ENCODE measurements around the gene CHRNG.

Gene CHRNG

DNA sequence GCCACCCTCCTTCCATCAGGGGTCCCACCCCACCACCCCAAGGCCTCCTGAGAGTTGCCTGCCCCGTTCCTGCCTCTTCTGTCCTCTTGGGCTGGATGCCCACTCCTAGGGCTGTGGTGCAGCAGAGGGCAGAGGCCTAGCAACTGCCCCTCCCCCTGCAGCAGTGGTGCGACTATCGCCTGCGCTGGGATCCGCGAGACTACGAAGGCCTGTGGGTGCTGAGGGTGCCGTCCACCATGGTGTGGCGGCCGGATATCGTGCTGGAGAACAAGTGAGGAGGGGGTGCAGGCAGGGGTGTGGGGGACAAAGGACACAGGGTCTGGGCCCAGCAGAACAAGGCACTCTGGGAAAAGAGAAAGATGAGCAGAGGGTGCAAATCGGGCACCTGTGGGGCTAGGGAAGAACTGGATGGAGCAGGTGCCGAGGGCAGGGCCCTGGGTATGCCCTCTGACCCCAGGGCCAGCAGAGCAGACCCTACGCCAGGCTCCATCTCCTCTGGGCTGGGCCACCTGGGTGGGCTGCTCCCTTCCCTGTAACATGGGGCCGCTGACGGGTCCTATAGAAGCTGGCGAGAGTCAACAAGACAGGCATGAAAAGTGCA, 1.0 kb downstream of the CHRNG start:
- DNase-seq (ENCODE audit: extremely low spot score), result no peak
- ChIA-PET CTCF (no interaction called here), POLR2A (no interaction called here)
- TF ChIP-seq, protein P1, sequence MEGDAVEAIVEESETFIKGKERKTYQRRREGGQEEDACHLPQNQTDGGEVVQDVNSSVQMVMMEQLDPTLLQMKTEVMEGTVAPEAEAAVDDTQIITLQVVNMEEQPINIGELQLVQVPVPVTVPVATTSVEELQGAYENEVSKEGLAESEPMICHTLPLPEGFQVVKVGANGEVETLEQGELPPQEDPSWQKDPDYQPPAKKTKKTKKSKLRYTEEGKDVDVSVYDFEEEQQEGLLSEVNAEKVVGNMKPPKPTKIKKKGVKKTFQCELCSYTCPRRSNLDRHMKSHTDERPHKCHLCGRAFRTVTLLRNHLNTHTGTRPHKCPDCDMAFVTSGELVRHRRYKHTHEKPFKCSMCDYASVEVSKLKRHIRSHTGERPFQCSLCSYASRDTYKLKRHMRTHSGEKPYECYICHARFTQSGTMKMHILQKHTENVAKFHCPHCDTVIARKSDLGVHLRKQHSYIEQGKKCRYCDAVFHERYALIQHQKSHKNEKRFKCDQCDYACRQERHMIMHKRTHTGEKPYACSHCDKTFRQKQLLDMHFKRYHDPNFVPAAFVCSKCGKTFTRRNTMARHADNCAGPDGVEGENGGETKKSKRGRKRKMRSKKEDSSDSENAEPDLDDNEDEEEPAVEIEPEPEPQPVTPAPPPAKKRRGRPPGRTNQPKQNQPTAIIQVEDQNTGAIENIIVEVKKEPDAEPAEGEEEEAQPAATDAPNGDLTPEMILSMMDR (IDR thresholded peaks at IDR 0.05; ENCODE audit: control extremely low read depth, extremely low read depth, low read depth, missing control alignments), result no peak

DNA sequence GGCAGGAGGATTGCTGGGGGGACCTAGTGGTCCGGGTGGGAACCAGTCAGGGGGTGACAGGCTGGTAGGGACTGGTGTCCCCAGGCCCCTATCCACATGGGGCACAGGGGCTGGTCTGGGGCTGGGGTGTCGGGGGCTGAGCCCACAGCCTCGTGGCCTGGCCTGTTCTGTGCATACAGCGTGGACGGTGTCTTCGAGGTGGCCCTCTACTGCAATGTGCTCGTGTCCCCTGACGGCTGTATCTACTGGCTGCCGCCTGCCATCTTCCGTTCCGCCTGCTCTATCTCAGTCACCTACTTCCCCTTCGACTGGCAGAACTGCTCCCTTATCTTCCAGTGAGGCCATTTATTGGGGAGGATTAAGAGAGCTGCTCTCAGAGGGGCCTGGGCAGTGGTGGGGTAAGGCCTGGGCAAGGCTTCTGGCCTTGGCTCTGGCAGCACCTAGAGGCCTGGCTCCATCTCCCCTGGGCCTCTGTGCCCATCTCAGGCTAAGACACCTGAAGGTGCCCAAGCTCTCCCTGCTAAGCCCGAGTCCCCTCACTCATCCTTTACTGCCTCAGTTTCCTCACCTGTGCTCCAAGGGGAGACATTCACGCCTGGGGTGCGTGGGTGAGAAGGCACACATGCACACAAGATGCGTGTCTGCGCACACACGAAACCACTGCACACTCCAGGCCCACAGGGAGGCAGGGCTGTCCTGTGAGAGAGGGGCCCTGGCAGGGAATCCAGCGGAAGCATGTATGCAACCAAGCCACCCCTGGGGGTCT, 1.9 kb downstream of the CHRNG start:
- CTCF ChIA-PET, result interaction anchor here (1.2 kb wide), 1 partner anchor 20 kb away, joined by 3 read pairs; no protein-coding TSS in a partner anchor
- DNase-seq (ENCODE audit: extremely low spot score), result peak; percentile 24
- POLR2A ChIA-PET, result no interaction called here
- TF ChIP-seq, protein P1 (IDR thresholded peaks at IDR 0.05; ENCODE audit: control extremely low read depth, extremely low read depth, low read depth, missing control alignments), result no peak

DNA sequence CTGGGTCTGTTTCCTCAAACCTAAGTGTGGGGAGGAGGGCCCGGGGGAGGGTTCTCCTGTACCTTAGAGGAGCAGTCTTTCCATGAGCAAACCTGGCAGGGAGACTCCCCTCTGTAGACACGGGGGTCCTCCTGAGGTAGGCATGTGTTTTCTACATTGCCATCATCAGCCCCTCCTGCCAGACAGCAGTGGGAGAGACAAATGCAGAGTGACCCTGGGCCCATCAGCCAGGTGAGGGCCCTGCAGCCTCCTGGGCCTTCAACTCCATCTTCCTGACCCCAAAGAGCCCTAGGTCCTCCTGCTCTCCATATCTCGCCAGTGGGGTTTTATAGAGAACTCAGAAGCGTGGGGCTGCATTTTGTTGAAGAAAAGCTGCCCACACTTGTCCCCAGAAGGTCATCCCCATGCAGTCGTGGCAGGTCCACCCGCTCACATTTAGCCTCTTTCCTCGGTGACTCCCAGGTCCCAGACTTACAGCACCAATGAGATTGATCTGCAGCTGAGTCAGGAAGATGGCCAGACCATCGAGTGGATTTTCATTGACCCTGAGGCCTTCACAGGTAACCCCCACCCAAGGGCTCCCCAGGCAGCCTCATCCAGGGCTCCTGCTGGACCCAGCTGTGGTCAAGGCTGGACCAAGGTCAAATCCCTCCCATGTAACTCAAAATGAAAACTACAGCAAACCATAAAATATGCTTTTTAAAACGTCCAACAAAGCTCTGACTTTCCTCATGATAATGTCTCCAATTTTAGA, 2.6 kb downstream of the CHRNG start:
- DNase-seq (ENCODE audit: extremely low spot score), result peak; percentile 16
- POLR2A ChIA-PET, result no interaction called here
- TF ChIP-seq, protein P1 (IDR thresholded peaks at IDR 0.05; ENCODE audit: control extremely low read depth, extremely low read depth, low read depth, missing control alignments), result no peak
- CTCF ChIA-PET, result interaction anchor here (1.2 kb wide), 1 partner anchor 20 kb away, joined by 3 read pairs; no protein-coding TSS in a partner anchor

DNA sequence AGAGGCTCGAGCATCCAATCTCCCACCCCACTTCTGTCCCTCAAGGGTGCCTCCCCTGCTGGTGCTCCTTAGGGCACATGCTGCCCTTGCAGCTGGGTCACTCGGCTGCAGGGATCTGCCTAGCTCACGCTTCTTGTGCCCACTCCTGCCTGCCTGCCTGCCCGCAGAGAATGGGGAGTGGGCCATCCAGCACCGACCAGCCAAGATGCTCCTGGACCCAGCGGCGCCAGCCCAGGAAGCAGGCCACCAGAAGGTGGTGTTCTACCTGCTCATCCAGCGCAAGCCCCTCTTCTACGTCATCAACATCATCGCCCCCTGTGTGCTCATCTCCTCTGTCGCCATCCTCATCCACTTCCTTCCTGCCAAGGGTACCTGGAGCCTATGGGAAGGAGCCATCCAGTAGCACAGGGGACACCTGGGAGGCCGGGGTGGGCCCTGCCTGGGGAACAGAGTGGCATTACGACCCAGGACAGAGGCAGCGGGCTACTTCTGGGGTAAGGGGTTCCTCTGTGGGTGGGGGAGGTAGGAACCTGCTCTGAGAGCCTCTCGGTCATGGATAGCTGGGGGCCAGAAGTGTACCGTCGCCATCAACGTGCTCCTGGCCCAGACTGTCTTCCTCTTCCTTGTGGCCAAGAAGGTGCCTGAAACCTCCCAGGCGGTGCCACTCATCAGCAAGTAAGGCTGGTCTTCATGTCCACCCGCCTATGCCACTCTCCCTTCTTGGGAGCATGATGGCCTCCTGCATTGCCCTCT, 3.4 kb downstream of the CHRNG start:
- POLR2A ChIA-PET, result no interaction called here

DNA sequence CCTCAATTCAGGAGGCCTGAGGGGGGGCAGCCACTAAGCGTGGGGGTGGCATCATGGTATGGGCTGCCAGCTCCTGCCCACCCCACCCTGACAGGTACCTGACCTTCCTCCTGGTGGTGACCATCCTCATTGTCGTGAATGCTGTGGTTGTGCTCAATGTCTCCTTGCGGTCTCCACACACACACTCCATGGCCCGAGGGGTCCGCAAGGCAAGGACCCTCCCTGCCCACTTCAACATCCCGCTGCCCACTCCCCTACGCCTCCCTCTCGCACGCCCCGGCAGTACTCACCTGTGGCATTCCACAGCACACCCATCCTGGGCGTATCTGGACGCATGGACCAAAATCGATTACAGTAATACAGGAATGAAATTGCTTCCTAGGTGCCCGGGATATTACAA, 4.0 kb downstream of the CHRNG start:
- POLR2A ChIA-PET, result no interaction called here
- TF ChIP-seq, protein P1 (IDR thresholded peaks at IDR 0.05; ENCODE audit: control extremely low read depth, extremely low read depth, low read depth, missing control alignments), result no peak
- no peak for DNase-seq (ENCODE audit: extremely low spot score)
- CTCF ChIA-PET, result no interaction called here

More for the DNA sequence above, 3.4 kb downstream of the CHRNG start:
- DNase-seq (ENCODE audit: extremely low spot score), result no peak
- TF ChIP-seq, protein P1 (IDR thresholded peaks at IDR 0.05; ENCODE audit: control extremely low read depth, extremely low read depth, low read depth, missing control alignments), result no peak
- CTCF ChIA-PET, result interaction anchor here (1.2 kb wide), 1 partner anchor 21 kb away, joined by 3 read pairs; no protein-coding TSS in a partner anchor

All from GM10248 (cell line).